MCF 10A (cell line): ENCODE measurements around the gene FSTL1. TPM values are rescaled to one million over a fixed set of nuclear protein-coding genes. Genes with fewer than 3 reads are reported as not detected.

Source experiments
- BruUV-seq: library from RNA; stranded (reverse); fragments of 400-500 nt; replicated peaks from 2 replicates; lab custom pipeline; 2021; lab: Mats Ljungman, UMichigan
- CTCF ChIA-PET: fragments of 300-600 bp; sonication (Branson Sonifier 250); formaldehyde crosslinking; extraction: SDS; loops from one replicate; lab custom pipeline; 2021; ENCODE audit warnings: antibody characterized with exemption, inconsistent platforms; lab: Yijun Ruan, JAX
- POLR2A ChIA-PET: fragments of 300-600, 350-650 bp; sonication (Branson Sonifier 250); formaldehyde crosslinking; extraction: SDS; loops from one replicate; lab custom pipeline; 2020; ENCODE audit warnings: antibody characterized with exemption, inconsistent platforms; lab: Yijun Ruan, JAX
- DNase-seq: peaks from one replicate; pipeline ENCODE4 v3.0.0-alpha.2; 2018; ENCODE audit not compliant: unreplicated experiment
- H3K27ac Mint-ChIP-seq: one replicate; pipeline ENCODE4 v1.8.0; 2022; ENCODE audit warnings: mild to moderate bottlenecking, low read depth, mixed read lengths; ENCODE audit not compliant: unreplicated experiment
- H3K27me3 Mint-ChIP-seq: one replicate; pipeline ENCODE4 v1.8.0; 2022; ENCODE audit warnings: mixed read lengths; ENCODE audit not compliant: insufficient read depth, unreplicated experiment
- H3K36me3 Mint-ChIP-seq: one replicate; pipeline ENCODE4 v1.8.0; 2022; ENCODE audit warnings: mild to moderate bottlenecking, moderate library complexity, mixed read lengths; ENCODE audit not compliant: insufficient read depth, unreplicated experiment
- H3K4me1 Mint-ChIP-seq: one replicate; pipeline ENCODE4 v1.8.0; 2022; ENCODE audit warnings: mixed read lengths; ENCODE audit not compliant: insufficient read depth, unreplicated experiment
- H3K4me3 Mint-ChIP-seq: one replicate; pipeline ENCODE4 v1.8.0; 2022; ENCODE audit warnings: mild to moderate bottlenecking, moderate library complexity, mixed read lengths; ENCODE audit not compliant: unreplicated experiment
- H3K9me3 Mint-ChIP-seq: one replicate; pipeline ENCODE4 v1.8.0; 2022; ENCODE audit warnings: mixed read lengths; ENCODE audit not compliant: unreplicated experiment
- CTCF ChIP-seq: fragments of 200-600 bp; IDR thresholded peaks from one replicate; pipeline ENCODE4 v1.8.0; 2022; ENCODE audit warnings: antibody characterized with exemption, mild to moderate bottlenecking; ENCODE audit not compliant: unreplicated experiment
- intact Hi-C: fragments of 100-400 bp; cut with micrococcal nuclease; formaldehyde crosslinking; loops from 2 replicates; pipeline ENCODE4 v1.14.1; 2022
- total RNA-seq: library from RNA; stranded (reverse); gene quantifications from 2 replicates; pipeline ENCODE4 v1.2.3, GENCODE V29; 2022

FSTL1 gene
- total RNA-seq, 1 experiment from 2014 or later: 56.4 TPM

GRCh38 chr3:120477781-120478180 lies 27.0 kb upstream of the FSTL1 start:
- Mint-ChIP-seq H3K27ac (no peak overlapping the region), H3K4me3 (no peak overlapping the region), H3K4me1 (peaks cover 1% of the 10 kb centered on the region), H3K36me3 (no peaks in the 10 kb centered on the region), H3K27me3 (no peaks in the 10 kb centered on the region), H3K9me3 (peaks cover 7% of the 10 kb centered on the region)
- ChIA-PET CTCF (no interaction called here), POLR2A (no interaction called here)
- DNase-seq: no peak
- no peak for TF ChIP-seq CTCF
- intact Hi-C loops: no loop called here
- no TSS peak for BruUV-seq

GRCh38 chr3:120475722-120476377 lies 25.1 kb upstream of the FSTL1 start:
- ChIA-PET CTCF (interaction anchor here (0.8 to 1.1 kb wide), 3 partner anchors 83 to 232 kb away, joined by 3 to 4 read pairs (median 3); no protein-coding TSS in a partner anchor), POLR2A (interaction anchor here (0.9 kb wide), 1 partner anchor 19 kb away, joined by 4 read pairs; no protein-coding TSS in a partner anchor)
- no TSS peak for BruUV-seq
- Mint-ChIP-seq H3K27ac (no peak overlapping the region), H3K4me1 (peaks cover 20% of the 10 kb centered on the region), H3K9me3 (peaks cover 16% of the 10 kb centered on the region), H3K36me3 (no peaks in the 10 kb centered on the region), H3K4me3 (no peak overlapping the region), H3K27me3 (no peaks in the 10 kb centered on the region)
- no peak for DNase-seq
- TF ChIP-seq CTCF: no peak
- intact Hi-C loops: no loop called here

GRCh38 chr3:120473896-120474675 lies 23.3 kb upstream of the FSTL1 start:
- Mint-ChIP-seq H3K36me3 (no peaks in the 10 kb centered on the region), H3K4me1 (peaks cover 23% of the 10 kb centered on the region), H3K27me3 (no peaks in the 10 kb centered on the region), H3K9me3 (peaks cover 16% of the 10 kb centered on the region), H3K27ac (no peak overlapping the region), H3K4me3 (no peak overlapping the region)
- ChIA-PET POLR2A (no interaction called here), CTCF (interaction anchor here (0.9 kb wide), 1 partner anchor 10 kb away, joined by 3 read pairs; no protein-coding TSS in a partner anchor)
- DNase-seq: no peak
- no peak for TF ChIP-seq CTCF
- intact Hi-C loops: no loop called here
- no TSS peak for BruUV-seq

- Mint-ChIP-seq H3K36me3 (no peaks in the 10 kb centered on the region), H3K27me3 (no peaks in the 10 kb centered on the region), H3K4me3 (no peak overlapping the region), H3K4me1 (peaks cover 23% of the 10 kb centered on the region), H3K9me3 (peaks cover 16% of the 10 kb centered on the region), H3K27ac (no peak overlapping the region)
- intact Hi-C loops: no loop called here
- POLR2A ChIA-PET: no interaction called here
- TF ChIP-seq CTCF: no peak
- CTCF ChIA-PET: no interaction called here
- no TSS peak for BruUV-seq
- DNase-seq: no peak
These were observed 22.6 kb upstream of the FSTL1 start for GRCh38 chr3:120473389-120473788.
